ENCODE measurements around the gene PLSCR1.
"Not testable (repeated sequence)": the region's sequence is repeated elsewhere in the genome, so short reads cannot be mapped to it uniquely, and the experiment has no call there.

Gene PLSCR1

GRCh38 chr3:146511402-146512134 lies 32.8 kb downstream of the PLSCR1 start:
- DNase-seq = no peak

- DNase-seq = no peak
Measured at GRCh38 chr3:146507331-146508120, 36.9 kb downstream of the PLSCR1 start.

GRCh38 chr3:146505516-146505915 lies 38.9 kb downstream of the PLSCR1 start:
- DNase-seq = no peak

- DNase-seq = no peak
Measured at GRCh38 chr3:146504498-146505197, 39.8 kb downstream of the PLSCR1 start.

GRCh38 chr3:146503461-146504202 lies 40.8 kb downstream of the PLSCR1 start:
- DNase-seq = no peak

GRCh38 chr3:146502887-146503460 lies 41.4 kb downstream of the PLSCR1 start:
- no peak for DNase-seq

GRCh38 chr3:146501752-146502151 lies 42.7 kb downstream of the PLSCR1 start:
- no peak for DNase-seq

GRCh38 chr3:146499701-146500100 lies 44.7 kb downstream of the PLSCR1 start:
- DNase-seq = no peak

- peak; percentile 11 for DNase-seq
Measured at GRCh38 chr3:146498002-146498736, 46.2 kb downstream of the PLSCR1 start.

GRCh38 chr3:146497145-146497843 lies 47.1 kb downstream of the PLSCR1 start:
- DNase-seq = not testable (repeated sequence)

- DNase-seq = no peak
Measured at GRCh38 chr3:146496726-146497125, 47.7 kb downstream of the PLSCR1 start.

- DNase-seq = no peak
Measured at GRCh38 chr3:146496251-146496650, 48.2 kb downstream of the PLSCR1 start.

GRCh38 chr3:146493761-146494160 lies 50.6 kb downstream of the PLSCR1 start:
- no peak for DNase-seq

- DNase-seq = no peak
Measured at GRCh38 chr3:146493221-146493620, 51.2 kb downstream of the PLSCR1 start.

GRCh38 chr3:146491303-146491702 lies 53.1 kb downstream of the PLSCR1 start:
- DNase-seq = no peak

- no peak for DNase-seq
Measured at GRCh38 chr3:146485297-146485696, 59.1 kb downstream of the PLSCR1 start.

GRCh38 chr3:146476094-146476740 lies 68.2 kb downstream of the PLSCR1 start:
- no peak for DNase-seq

- DNase-seq = not testable (repeated sequence)
Measured at GRCh38 chr3:146474976-146475375, 69.4 kb downstream of the PLSCR1 start.

GRCh38 chr3:146473726-146474125 lies 70.7 kb downstream of the PLSCR1 start:
- no peak for DNase-seq

GRCh38 chr3:146472611-146473010 lies 71.8 kb downstream of the PLSCR1 start:
- no peak for DNase-seq

- no peak for DNase-seq
Measured at GRCh38 chr3:146471012-146471411, 73.4 kb downstream of the PLSCR1 start.
